ENCODE results near the gene CAMKMT.

GRCh38 chr2:44320832-44321231, 40.9 kb upstream of the CAMKMT start:
- no peak for TF ChIP-seq FOXM1 (IDR thresholded peaks at IDR 0.05; ENCODE audit: low read depth)
- no peak for TF ChIP-seq FOXM1 (CRISPR knock-in tag; IDR thresholded peaks at IDR 0.05; ENCODE audit: low read depth)
- no peak for TF ChIP-seq KAT8 (IDR thresholded peaks at IDR 0.05; ENCODE audit: low read depth)
- TF ChIP-seq POLR2AphosphoS5 (IDR thresholded peaks at IDR 0.05; ENCODE audit: control insufficient read depth, insufficient read depth, low read depth, low read length): no peak
